ENCODE results near the gene GSG1L2.

GRCh38 chr17:9859781-9860180 is 37.9 kb upstream of the GSG1L2 start:
- TF ChIP-seq, protein P1, sequence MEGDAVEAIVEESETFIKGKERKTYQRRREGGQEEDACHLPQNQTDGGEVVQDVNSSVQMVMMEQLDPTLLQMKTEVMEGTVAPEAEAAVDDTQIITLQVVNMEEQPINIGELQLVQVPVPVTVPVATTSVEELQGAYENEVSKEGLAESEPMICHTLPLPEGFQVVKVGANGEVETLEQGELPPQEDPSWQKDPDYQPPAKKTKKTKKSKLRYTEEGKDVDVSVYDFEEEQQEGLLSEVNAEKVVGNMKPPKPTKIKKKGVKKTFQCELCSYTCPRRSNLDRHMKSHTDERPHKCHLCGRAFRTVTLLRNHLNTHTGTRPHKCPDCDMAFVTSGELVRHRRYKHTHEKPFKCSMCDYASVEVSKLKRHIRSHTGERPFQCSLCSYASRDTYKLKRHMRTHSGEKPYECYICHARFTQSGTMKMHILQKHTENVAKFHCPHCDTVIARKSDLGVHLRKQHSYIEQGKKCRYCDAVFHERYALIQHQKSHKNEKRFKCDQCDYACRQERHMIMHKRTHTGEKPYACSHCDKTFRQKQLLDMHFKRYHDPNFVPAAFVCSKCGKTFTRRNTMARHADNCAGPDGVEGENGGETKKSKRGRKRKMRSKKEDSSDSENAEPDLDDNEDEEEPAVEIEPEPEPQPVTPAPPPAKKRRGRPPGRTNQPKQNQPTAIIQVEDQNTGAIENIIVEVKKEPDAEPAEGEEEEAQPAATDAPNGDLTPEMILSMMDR (IDR thresholded peaks at IDR 0.05; ENCODE audit: extremely low read depth in 1 of 2, insufficient read depth in 1 of 2, low read depth in 1 of 2, low read length in 2 of 2) = no peak
- TF ChIP-seq MAX (IDR thresholded peaks at IDR 0.05; ENCODE audit: insufficient read depth, insufficient read length) (no peak), JUN (IDR thresholded peaks at IDR 0.05; ENCODE audit: borderline replicate concordance, insufficient read depth, insufficient read length, low read depth) (no peak), POLR2A (IDR thresholded peaks at IDR 0.05; ENCODE audit: low read depth, low read length) (no peak), EZH2 (IDR thresholded peaks at IDR 0.05; ENCODE audit: borderline replicate concordance, low read depth, low read length, severe bottlenecking) (no peak), MYC (IDR thresholded peaks at IDR 0.05; ENCODE audit: low read depth, low read length) (no peak), POLR2AphosphoS5 (IDR thresholded peaks at IDR 0.05; ENCODE audit: insufficient read depth, low read depth, low read length) (no peak), FOS (IDR thresholded peaks at IDR 0.05; ENCODE audit: borderline replicate concordance, insufficient read depth, low read length) (no peak), GATA2 (IDR thresholded peaks at IDR 0.05; ENCODE audit: insufficient read depth, insufficient read length, low read depth, low read length) (no peak)
